ENCODE results near the gene ENPP5. TPM values are rescaled to one million over a fixed set of nuclear protein-coding genes. Genes with fewer than 3 reads are reported as not detected.

The ENPP5 gene
- total RNA-seq, 2 donors from 2014 or later = 9.0 to 12.9 TPM

DNA sequence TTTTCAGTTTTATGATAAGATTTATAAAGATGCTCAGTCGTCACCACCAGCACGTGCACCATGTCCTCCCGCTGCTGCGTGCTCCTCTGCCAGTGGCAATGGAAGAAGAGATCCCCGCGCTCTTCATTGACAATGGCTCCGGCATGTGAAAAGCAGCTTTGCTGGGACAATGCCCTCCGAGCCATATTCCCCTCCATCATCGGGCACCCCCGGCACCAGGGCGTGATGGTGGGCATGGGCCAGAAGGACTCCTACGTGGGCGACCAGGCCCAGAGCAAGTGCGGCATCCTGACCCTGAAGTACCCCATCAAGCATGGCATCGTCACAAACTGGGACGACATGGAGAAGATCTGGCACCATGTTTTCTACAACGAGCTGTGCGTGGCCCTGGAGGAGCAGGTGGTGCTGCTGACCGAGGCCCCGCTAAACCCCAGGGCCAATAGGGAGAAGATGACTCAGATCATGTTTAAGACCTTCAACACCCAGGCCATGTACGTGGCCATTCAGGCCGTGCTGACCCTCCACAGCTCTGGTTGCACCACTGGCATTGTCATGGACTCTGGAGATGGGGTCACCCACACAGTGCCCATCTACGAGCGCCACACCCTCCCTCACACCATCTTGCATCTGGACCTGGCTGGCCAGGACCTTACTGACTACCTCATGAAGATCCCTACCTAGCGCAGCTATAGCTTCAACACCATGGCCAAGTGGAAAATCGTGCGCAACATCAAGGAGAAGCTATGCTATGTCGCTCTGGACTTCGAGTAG is 34.3 kb upstream of the ENPP5 start:
- H3K9ac ChIP-seq (ENCODE audit: extremely low read depth, low read length, poor library complexity, severe bottlenecking) = no peak overlapping the region
- H3K27me3 Mint-ChIP-seq (ENCODE audit: insufficient read depth) = peaks cover 14% of the 10 kb centered on the region
- WGBS, 2 experiments (ENCODE audit: insufficient coverage in 1 of 2, insufficient read length in 1 of 2) = 93 to 95% methylated on average over 23 to 29 of the region's 29 CpGs
- no peak overlapping the region for H3K27ac Mint-ChIP-seq
- H3K9me3 ChIP-seq (ENCODE audit: control insufficient read depth, low read length) = no peaks in the 10 kb centered on the region
- H3K27me3 ChIP-seq (ENCODE audit: control insufficient read depth, insufficient read depth, low read length, poor library complexity, severe bottlenecking) = peaks cover 36% of the 10 kb centered on the region
- no peaks in the 10 kb centered on the region for H3K4me1 ChIP-seq (ENCODE audit: control insufficient read depth, insufficient read depth, low read length)
- TF ChIP-seq, protein P1, sequence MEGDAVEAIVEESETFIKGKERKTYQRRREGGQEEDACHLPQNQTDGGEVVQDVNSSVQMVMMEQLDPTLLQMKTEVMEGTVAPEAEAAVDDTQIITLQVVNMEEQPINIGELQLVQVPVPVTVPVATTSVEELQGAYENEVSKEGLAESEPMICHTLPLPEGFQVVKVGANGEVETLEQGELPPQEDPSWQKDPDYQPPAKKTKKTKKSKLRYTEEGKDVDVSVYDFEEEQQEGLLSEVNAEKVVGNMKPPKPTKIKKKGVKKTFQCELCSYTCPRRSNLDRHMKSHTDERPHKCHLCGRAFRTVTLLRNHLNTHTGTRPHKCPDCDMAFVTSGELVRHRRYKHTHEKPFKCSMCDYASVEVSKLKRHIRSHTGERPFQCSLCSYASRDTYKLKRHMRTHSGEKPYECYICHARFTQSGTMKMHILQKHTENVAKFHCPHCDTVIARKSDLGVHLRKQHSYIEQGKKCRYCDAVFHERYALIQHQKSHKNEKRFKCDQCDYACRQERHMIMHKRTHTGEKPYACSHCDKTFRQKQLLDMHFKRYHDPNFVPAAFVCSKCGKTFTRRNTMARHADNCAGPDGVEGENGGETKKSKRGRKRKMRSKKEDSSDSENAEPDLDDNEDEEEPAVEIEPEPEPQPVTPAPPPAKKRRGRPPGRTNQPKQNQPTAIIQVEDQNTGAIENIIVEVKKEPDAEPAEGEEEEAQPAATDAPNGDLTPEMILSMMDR (conservative IDR thresholded peaks at IDR 0.05) = no peak
- no peaks in the 10 kb centered on the region for H3K4me1 Mint-ChIP-seq
- H3K9me3 Mint-ChIP-seq = no peaks in the 10 kb centered on the region
- no peak overlapping the region for H3K27ac ChIP-seq (ENCODE audit: low read depth, low read length)
- H3K36me3 ChIP-seq (ENCODE audit: control insufficient read depth, insufficient read depth, low read length) = no peaks in the 10 kb centered on the region
- DNase-seq = no peak
- no peak overlapping the region for H3K4me3 ChIP-seq (ENCODE audit: low read length)
- H3K4me3 Mint-ChIP-seq = no peak overlapping the region
- H3K36me3 Mint-ChIP-seq (ENCODE audit: low read depth) = no peaks in the 10 kb centered on the region

DNA sequence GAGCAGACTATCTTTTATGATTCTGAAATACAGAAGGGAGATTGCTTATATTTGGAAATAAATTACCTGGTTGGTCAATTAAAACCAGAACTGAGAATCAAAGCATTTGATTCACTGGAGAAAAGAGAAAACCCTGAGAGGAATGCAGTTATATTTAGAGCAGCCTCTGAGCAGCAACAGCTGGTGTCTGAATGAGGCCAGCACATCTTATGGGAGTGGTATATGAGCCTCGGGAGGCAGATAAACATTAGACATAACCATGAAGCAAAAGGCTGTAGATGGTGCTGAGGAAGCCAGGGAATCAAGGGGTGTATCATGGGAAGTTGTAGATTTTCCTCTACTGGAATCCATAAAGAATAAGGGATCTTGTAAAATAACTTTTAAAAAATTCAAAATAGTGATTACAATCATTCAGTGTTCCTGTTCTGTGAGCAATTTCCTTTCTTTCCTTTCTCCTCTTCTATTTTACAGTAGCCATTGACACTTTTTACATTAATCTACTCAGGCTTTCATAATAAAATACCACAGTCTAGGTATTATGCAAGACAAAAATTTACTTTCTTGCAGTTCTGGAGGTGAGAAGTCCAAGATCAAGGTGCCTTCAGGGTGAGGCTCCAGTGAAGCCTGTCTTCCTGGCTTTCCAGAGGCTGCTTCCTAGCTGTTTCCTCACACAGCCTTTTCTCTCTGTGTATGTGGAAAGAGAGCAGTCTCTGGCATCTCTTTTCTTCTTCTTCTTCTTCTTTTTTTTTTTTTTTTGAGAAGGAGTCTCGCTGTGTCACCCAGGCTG is 32.8 kb upstream of the ENPP5 start:
- Mint-ChIP-seq H3K27me3 (ENCODE audit: insufficient read depth) (peaks cover 9% of the 10 kb centered on the region), H3K9me3 (no peaks in the 10 kb centered on the region), H3K36me3 (ENCODE audit: low read depth) (no peaks in the 10 kb centered on the region), H3K4me1 (no peaks in the 10 kb centered on the region), H3K27ac (no peak overlapping the region), H3K4me3 (no peak overlapping the region)
- H3K4me3 ChIP-seq (ENCODE audit: low read length) = no peak overlapping the region
- TF ChIP-seq, protein P1 (conservative IDR thresholded peaks at IDR 0.05) = no peak
- H3K27ac ChIP-seq (ENCODE audit: low read depth, low read length) = no peak overlapping the region
- no peaks in the 10 kb centered on the region for H3K9me3 ChIP-seq (ENCODE audit: control insufficient read depth, low read length)
- no peak overlapping the region for H3K9ac ChIP-seq (ENCODE audit: extremely low read depth, low read length, poor library complexity, severe bottlenecking)
- no peaks in the 10 kb centered on the region for H3K36me3 ChIP-seq (ENCODE audit: control insufficient read depth, insufficient read depth, low read length)
- no peaks in the 10 kb centered on the region for H3K4me1 ChIP-seq (ENCODE audit: control insufficient read depth, insufficient read depth, low read length)
- DNase-seq = no peak
- WGBS, 2 experiments (ENCODE audit: insufficient coverage in 1 of 2, insufficient read length in 1 of 2) = 74% methylated on average over 2 of the region's 2 CpGs; no CpG with 5 or more reads in 1 of the 2 experiments
- peaks cover 27% of the 10 kb centered on the region for H3K27me3 ChIP-seq (ENCODE audit: control insufficient read depth, insufficient read depth, low read length, poor library complexity, severe bottlenecking)

DNA sequence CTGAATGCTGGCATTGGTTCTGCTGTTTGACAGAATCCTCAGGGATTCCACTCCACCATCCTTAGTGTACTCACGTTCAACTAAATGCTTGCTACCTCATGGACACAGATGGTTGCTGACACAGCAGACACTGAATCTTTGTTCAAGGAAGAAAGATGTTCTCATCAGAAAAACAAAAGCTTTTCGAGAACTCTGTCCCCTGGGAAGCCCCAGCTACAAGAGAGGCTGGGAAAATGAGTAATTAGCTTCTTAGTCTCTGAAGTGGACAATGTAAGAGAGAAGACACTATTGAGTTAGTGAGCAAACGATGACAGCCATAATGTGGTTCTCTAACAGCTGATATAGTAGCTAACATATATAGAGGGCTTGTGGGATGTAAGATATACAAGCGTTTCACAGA is 30.9 kb upstream of the ENPP5 start:
- Histone ChIP-seq H3K27me3 (ENCODE audit: control insufficient read depth, insufficient read depth, low read length, poor library complexity, severe bottlenecking) (peaks cover 13% of the 10 kb centered on the region), H3K9ac (ENCODE audit: extremely low read depth, low read length, poor library complexity, severe bottlenecking) (no peak overlapping the region), H3K4me1 (ENCODE audit: control insufficient read depth, insufficient read depth, low read length) (no peaks in the 10 kb centered on the region), H3K36me3 (ENCODE audit: control insufficient read depth, insufficient read depth, low read length) (no peaks in the 10 kb centered on the region), H3K4me3 (ENCODE audit: low read length) (no peak overlapping the region), H3K9me3 (ENCODE audit: control insufficient read depth, low read length) (no peaks in the 10 kb centered on the region), H3K27ac (ENCODE audit: low read depth, low read length) (no peak overlapping the region)
- TF ChIP-seq, protein P1 (conservative IDR thresholded peaks at IDR 0.05) = no peak
- DNase-seq = no peak
- no peaks in the 10 kb centered on the region for H3K4me1 Mint-ChIP-seq
- WGBS, 2 experiments (ENCODE audit: insufficient coverage in 1 of 2, insufficient read length in 1 of 2) = 62 to 89% methylated on average over 2 to 4 of the region's 4 CpGs
- H3K4me3 Mint-ChIP-seq = no peak overlapping the region
- H3K27ac Mint-ChIP-seq = no peak overlapping the region
- H3K36me3 Mint-ChIP-seq (ENCODE audit: low read depth) = no peaks in the 10 kb centered on the region
- no peaks in the 10 kb centered on the region for H3K9me3 Mint-ChIP-seq
- H3K27me3 Mint-ChIP-seq (ENCODE audit: insufficient read depth) = peaks cover 5% of the 10 kb centered on the region
